Esophagus mucosa (tissue), 1 donor: ENCODE results near the gene USP49. TPM values are rescaled to one million over a fixed set of nuclear protein-coding genes. Genes with fewer than 3 reads are reported as not detected.
"Not testable (repeated sequence)": the region's sequence is repeated elsewhere in the genome, so short reads cannot be mapped to it uniquely, and the experiment has no call there.

Source experiments
- ATAC-seq: fragments of 200-7000 bp; cut with Tn5 transposase; one replicate; pipeline ENCODE4 v1.9.1; 2020
- total RNA-seq: library from RNA; stranded (reverse); gene quantifications from one replicate; pipeline ENCODE4 v1.2.4, GENCODE V29; 2023
- donor health status: DM: yes; HTN: yes; CAD: no.

The USP49 gene
- total RNA-seq, 1 donor from 2014 or later, result 1.5 TPM

- no peak for ATAC-seq
These were observed 116.3 kb downstream of the USP49 start for GRCh38 chr6:41778895-41779294.

- ATAC-seq, result no peak
These were observed 117.5 kb downstream of the USP49 start for GRCh38 chr6:41777551-41778285.

GRCh38 chr6:41775293-41775882, 119.8 kb downstream of the USP49 start:
- ATAC-seq, result no peak

GRCh38 chr6:41774841-41775240, 120.3 kb downstream of the USP49 start:
- no peak for ATAC-seq

GRCh38 chr6:41771058-41771983, 123.9 kb downstream of the USP49 start:
- ATAC-seq, result no peak

DNA sequence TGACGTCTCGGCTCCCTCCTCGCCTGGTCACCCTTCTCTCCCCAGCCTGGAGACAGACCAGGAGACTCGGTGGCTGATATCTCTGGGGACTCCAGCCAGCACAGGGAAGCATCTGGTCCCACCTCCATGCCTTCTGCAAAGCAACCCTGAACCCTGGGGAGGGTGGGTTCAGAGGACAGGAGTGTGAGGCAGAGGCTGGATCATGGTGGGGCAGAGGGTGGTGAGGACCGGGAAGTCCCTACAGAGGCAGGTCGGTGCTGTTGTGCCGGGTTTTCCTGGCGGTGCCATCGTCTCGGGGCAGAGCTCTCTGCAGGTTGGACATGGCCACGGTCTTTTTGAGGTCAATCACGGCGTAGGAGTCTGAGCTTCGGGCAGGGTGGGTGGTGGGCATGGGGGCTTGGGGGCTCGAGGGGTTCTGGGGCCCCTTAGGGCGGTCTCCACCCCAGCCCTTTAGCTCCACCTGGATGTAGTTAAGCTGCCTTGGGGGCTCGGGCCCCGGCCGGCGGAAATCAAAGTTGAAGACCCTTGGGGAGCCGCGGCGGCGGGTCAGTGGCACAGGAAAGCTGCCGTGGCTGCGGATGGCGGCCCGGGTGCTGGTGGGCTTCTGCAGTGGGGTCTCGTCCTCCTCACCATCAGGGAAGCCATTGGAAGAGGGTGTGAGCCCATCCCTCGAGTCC, 124.7 kb downstream of the USP49 start:
- ATAC-seq, result no peak

DNA sequence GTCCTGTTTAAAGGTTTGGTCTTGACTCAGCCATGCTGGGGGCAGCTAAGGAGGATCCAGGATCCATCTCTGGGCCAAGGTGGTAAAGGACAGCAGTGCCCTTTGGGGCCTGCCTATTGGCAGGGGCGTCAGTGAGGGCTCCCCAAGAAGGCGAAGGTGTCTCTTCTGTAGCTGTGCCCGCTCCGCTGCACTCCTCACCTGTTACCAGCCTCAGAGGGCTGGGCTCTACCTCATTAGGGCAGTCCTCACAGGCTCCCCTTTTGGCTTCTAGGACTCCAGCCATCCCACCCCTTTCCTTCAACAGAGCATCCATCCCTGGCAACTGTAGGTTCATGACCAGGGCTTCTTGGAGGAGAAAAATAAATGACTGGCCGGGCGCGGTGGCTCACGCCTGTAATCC, 125.8 kb downstream of the USP49 start:
- ATAC-seq, result no peak

DNA sequence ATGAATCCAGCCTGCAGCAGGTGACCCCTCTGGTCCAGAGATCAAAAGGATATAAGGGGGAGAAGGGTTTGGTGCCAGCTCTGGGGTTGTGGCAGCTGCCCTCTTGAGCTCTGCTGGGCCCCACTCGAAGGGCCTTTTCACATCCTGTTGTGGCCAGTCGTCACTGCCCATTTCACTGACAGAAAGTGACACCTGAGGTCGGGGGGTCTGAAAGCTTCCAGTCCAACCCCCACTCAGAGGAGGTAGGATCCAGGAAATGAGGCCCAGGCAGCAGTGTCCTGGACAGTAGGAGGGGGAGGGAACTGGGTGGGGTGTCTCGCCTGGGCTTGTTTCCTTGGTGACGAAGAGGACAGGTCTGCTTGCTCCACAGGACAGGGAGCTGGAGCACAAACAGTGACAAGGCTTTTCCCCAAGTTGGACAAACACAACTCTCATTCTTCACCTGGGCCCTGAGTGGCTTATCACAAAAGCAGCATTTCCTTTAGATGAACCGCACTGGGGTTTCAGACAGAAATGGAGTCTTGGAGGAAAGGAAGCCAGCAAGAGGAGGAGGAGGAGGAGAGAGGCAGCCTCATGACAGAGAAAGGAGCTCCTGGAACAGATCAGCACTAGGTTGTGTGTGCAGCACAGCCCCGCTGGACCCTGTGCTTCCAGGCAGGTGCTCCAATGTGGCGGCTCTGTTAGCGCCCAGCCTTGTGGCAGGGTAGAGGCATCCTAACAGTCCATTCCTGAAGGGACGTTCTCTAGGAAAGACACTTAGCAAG, 126.4 kb downstream of the USP49 start:
- no peak for ATAC-seq

GRCh38 chr6:41767112-41767833, 127.9 kb downstream of the USP49 start:
- peak; percentile 69 for ATAC-seq

DNA sequence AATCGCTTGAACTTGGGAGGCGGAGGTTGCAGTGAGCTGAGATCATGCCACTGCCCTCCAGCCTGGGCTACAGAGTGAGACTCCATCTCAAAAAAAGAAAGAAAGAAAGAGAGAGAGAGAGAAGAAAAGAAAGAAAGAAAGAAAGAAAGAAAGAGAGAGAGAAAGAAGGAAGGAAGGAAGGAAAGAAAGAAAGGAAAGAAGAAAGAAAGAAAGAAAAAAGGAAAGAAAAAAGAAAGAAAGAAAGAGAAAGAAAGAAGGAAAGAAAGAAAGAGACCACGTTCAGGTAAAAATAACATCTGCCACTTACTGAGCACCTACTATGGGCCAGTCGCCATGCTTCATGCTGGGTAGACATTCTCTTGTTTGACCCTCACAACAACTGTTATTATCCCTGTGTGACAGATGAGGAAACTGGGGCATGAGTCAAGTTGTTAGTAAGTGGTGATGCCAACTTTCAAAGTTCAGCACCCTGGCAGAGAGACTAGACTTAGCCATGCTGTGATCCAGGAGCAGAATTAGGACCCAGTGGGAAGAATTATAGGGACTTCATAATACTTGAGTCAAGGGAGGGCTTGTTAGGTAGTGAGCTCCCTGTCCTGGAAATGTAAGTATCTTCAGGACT, 129.0 kb downstream of the USP49 start:
- not testable (repeated sequence) for ATAC-seq

- ATAC-seq, result no peak
These were observed 131.7 kb downstream of the USP49 start for GRCh38 chr6:41763470-41763869.

DNA sequence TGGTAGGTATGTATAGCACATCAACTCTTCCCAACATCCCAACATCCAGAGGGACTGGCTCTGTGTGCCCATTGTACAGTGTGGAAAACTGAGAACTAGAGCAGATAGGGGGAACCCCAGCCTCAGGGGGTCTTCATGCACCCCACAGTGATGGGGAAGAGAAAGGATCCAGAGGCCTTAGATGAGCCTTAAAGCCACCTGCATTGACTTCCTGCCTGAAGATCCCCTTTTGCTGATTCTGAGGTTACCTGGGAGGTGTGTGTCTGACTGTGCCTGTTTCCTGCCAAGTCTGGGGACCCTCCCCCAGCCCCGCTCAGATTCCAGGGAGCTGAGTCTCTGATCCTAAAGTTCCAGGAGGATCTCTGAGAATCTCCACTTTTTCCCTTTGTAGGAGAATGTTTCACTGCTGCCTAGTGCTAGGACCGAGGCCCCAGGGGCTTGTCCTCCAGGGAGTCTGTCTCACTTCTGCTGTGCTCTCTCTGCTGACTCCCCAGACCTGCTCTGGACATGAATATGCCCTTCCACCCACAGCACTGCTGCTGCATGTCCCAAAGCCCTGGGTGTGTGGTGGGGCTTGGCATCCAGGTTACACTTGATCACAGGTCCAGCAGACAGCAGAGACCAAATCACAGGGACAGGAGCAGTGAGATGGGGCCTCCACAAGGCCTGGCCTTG, 135.1 kb downstream of the USP49 start:
- no peak for ATAC-seq

DNA sequence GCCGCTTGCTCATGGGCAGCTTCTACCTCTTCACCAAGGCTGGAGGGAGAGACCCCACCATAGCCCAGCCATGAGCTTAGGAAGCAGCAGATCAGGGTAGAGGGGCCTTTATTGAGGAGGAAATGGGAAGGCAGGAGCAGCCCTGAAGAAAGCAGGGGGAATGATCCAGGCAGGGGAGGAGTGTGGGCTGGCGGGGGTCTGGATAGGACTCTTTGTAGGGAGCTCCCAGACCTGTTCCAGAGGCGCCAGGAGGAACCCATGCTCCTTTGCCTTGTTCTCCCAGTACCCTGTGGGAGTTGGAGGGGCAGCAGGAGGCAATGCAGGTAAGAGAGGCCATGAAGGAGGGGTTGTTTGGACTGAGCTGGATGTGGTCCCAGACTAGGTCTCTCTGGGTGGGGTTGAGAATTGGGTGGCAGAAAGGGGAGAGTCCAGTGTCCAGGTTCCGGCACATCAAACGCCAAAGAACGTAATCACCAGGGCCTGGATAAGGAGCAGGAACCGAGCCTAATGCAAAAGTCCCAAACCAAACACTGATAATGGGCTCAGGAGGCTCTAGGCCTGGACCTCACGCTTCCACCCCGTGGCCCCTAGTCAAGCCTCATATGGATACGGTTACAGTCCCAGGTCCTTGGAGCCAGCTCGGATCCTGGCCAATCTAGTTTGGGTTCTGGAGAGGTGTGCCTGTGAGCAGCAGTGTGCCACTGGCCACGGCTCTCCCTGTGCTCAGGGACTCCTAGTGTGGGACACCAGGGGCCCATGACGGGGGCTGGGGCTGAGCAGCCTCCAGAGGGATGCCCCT, 135.9 kb downstream of the USP49 start:
- peak; percentile 8 for ATAC-seq

GRCh38 chr6:41758641-41759035, 136.5 kb downstream of the USP49 start:
- ATAC-seq, result no peak

DNA sequence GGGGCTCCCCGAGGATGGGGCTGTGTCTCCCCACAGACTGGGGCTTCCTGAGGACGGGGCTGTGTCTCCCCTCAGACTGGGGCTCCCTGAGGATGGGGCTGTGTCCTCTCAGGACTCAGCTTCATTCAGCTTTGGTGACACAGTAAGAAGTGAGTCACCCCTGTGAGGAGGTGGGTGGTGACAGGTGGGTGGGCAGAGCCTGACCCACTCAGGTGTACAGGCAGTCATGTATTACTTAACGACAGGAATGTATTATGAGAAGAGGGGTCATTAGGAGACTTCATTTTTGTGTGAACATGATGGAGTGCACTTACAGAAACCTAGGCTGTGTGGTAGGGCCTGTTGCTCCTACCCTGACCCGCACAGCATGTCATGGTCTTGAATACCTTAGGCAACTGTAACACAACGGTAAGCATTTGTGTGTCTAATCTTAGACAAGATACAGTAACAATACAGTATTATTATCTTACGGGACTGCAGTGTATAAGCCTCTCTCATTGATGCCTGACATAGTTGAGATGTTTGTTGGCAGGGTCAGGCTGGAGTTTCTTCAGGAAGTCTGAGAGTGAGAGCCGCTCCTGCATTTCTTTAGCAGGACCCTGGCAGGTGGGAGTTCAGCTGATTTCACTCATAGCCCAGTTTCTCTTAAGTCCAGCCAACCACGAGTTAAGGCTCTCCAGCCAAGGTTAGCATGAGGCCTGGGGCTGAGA, 137.1 kb downstream of the USP49 start:
- ATAC-seq, result no peak

DNA sequence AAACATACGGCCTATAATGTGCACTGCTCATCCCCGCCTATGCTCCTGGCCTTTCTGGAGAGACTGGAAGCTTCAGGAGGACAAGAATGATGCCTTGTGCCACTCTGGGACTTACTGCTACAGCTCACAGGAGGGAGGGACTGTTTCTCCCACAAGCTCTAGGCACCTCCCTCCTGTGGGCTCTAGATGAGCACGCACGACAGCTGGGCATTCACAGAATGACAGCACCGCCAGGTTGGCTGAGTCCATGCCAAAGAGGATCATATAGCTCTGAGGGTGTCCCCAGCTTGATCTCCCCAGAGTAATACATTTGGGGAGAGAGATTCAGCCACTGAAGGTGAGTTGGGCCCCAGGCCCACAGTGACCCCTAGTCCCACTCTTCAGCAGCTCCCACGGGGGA, 137.9 kb downstream of the USP49 start:
- ATAC-seq, result no peak

DNA sequence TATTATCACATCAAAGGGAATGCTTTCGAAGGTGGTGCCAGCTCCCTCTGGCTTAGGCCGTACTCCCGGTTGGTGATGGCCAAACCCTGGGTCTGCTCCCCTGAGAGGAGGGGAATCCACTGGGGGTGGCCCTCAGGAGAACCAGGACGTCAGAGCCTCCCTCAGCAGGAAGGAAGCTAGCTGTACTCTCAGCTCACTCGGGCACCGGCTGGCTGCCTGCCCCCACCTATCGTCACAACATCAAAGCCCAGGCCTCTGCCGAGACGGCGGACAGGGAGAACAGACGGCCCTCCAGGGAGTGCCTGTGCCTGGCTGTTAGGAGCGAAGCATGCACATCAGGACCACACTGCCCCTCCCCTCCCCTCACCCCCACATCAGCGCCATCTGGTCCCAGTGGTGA, 138.8 kb downstream of the USP49 start:
- peak; percentile 22 for ATAC-seq

DNA sequence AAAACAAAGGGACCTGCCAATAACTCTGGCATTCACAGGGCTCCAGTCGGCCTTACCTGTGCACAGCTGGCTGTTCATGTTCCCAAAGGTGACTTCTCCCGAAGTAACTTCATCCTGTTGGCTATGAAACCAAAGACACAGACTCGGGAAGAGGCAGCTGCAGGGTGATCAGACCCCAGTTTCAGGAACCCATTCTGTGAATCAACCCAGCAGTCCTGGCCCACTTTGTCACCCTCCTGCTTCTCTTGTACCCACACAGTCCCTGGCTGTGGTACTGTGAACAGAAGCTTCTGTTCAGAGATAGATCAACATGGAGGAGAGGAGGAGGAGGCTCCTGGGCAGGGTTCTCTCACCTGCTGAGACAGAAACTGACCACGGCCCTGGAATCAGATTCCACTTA, 139.3 kb downstream of the USP49 start:
- no peak for ATAC-seq

- ATAC-seq, result no peak
These were observed 144.8 kb downstream of the USP49 start for GRCh38 chr6:41750374-41750773.
